ENCODE measurements around the gene WDR26.

DNA sequence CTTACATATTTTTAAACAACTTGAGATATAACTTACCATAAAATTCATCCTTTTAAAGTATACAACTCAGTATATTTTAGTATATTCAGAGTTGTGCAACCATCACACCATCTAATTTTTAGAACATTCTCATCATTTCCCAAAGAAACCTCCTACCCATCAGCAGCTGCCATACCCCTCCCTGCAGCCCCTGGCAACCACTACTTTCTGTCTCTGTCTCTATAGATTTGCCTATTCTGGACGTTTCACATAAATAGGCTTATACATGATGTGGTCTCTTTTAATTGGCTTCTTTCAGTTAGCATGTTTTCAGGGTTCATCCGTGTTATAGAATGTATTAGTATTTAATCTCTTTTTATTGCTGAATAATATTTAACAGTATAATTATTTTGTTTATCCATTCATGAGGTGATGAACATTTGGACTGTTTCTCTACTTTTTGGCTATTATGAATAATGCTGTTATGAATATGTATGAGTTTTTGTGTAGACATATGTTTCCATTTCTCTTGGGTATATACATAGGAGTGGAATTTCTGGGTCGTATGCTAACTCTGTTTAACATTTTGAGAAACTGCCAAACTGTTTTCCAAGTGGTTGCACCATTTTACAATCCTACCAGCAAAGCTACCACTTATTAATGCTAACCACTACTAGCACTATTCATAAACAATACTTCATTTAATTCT, 29.5 kb downstream of the WDR26 start:
- TF ChIP-seq ZBTB1 (tag by site-specific recombination; IDR thresholded peaks at IDR 0.05) (no peak), ZNF639 (tag by site-specific recombination; IDR thresholded peaks at IDR 0.05) (no peak), YY1 (tag by site-specific recombination; IDR thresholded peaks at IDR 0.05) (no peak), ZNF138 (tag by site-specific recombination; IDR thresholded peaks at IDR 0.05; ENCODE audit: borderline replicate concordance) (no peak), SALL2 (tag by site-specific recombination; IDR thresholded peaks at IDR 0.05; ENCODE audit: borderline replicate concordance) (no peak), ZNF19 (tag by site-specific recombination; IDR thresholded peaks at IDR 0.05; ENCODE audit: low read depth) (no peak), TCF7L2 (IDR thresholded peaks at IDR 0.05; ENCODE audit: borderline replicate concordance, low read depth, low read length) (no peak), CTCF (tag by site-specific recombination; IDR thresholded peaks at IDR 0.05) (no peak), ZNF133 (tag by site-specific recombination; IDR thresholded peaks at IDR 0.05) (no peak), ZNF785 (tag by site-specific recombination; IDR thresholded peaks at IDR 0.05) (no peak), ZNF175 (tag by site-specific recombination; IDR thresholded peaks at IDR 0.05) (no peak), INSM2 (tag by site-specific recombination; IDR thresholded peaks at IDR 0.05) (no peak)
- TF ChIP-seq, protein P1, sequence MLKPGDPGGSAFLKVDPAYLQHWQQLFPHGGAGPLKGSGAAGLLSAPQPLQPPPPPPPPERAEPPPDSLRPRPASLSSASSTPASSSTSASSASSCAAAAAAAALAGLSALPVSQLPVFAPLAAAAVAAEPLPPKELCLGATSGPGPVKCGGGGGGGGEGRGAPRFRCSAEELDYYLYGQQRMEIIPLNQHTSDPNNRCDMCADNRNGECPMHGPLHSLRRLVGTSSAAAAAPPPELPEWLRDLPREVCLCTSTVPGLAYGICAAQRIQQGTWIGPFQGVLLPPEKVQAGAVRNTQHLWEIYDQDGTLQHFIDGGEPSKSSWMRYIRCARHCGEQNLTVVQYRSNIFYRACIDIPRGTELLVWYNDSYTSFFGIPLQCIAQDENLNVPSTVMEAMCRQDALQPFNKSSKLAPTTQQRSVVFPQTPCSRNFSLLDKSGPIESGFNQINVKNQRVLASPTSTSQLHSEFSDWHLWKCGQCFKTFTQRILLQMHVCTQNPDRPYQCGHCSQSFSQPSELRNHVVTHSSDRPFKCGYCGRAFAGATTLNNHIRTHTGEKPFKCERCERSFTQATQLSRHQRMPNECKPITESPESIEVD (tag by site-specific recombination; IDR thresholded peaks at IDR 0.05) = no peak
- TF ChIP-seq, protein P2, sequence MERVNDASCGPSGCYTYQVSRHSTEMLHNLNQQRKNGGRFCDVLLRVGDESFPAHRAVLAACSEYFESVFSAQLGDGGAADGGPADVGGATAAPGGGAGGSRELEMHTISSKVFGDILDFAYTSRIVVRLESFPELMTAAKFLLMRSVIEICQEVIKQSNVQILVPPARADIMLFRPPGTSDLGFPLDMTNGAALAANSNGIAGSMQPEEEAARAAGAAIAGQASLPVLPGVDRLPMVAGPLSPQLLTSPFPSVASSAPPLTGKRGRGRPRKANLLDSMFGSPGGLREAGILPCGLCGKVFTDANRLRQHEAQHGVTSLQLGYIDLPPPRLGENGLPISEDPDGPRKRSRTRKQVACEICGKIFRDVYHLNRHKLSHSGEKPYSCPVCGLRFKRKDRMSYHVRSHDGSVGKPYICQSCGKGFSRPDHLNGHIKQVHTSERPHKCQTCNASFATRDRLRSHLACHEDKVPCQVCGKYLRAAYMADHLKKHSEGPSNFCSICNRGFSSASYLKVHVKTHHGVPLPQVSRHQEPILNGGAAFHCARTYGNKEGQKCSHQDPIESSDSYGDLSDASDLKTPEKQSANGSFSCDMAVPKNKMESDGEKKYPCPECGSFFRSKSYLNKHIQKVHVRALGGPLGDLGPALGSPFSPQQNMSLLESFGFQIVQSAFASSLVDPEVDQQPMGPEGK (tag by site-specific recombination; IDR thresholded peaks at IDR 0.05) = no peak

All from HEK293 (cell line).